ENCODE data around the gene SLC30A3. TPM values are rescaled to one million over a fixed set of nuclear protein-coding genes. Genes with fewer than 3 reads are reported as not detected.

Gene SLC30A3
- total RNA-seq, 3 donors from 2014 or later (not counting 1 experiment from before 2014, with no cell fraction given): not detected

DNA sequence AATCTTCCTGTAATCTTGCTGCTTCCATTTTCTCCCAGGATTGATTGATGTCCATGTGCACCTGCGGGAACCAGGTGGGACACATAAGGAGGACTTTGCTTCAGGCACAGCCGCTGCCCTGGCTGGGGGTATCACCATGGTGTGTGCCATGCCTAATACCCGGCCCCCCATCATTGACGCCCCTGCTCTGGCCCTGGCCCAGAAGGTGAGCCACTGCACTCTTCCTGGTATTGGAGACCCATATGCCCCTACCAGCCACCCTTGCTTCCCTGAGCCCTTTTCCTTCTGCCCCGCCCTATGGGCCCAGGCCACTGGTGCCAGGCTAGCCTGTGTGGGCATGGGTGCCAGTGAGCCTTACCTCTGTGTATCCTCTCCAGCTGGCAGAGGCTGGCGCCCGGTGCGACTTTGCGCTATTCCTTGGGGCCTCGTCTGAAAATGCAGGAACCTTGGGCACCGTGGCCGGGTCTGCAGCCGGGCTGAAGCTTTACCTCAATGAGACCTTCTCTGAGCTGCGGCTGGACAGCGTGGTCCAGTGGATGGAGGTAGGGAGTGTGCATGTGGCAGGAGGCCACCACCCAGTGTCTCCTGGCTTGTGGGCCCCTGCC lies 25.4 kb downstream of the SLC30A3 start:
- H3K27me3 Mint-ChIP-seq (ENCODE audit: low read depth in 2 of 2): no peaks in the 10 kb centered on the region
- no peak for TF ChIP-seq CTCF (IDR thresholded peaks at IDR 0.05)
- H3K9me3 ChIP-seq (ENCODE audit: control insufficient read depth, insufficient read depth, low read length): no peaks in the 10 kb centered on the region
- H3K4me3 ChIP-seq (ENCODE audit: low read length): no peak overlapping the region
- DNase-seq (no peak), ATAC-seq (no peak)
- H3K27me3 ChIP-seq (ENCODE audit: control insufficient read depth, insufficient read depth, low read length): no peaks in the 10 kb centered on the region
- H3K27ac ChIP-seq (ENCODE audit: low read length): no peak overlapping the region
- no peaks in the 10 kb centered on the region for H3K4me1 ChIP-seq (ENCODE audit: control insufficient read depth, insufficient read depth, low read length)
- no peak overlapping the region for H3K4me3 Mint-ChIP-seq
- WGBS (ENCODE audit: insufficient coverage): 96% methylated on average over 15 of the region's 15 CpGs
- peaks cover 8% of the 10 kb centered on the region for H3K36me3 Mint-ChIP-seq
- no peaks in the 10 kb centered on the region for H3K4me1 Mint-ChIP-seq
- no peak overlapping the region for H3K27ac Mint-ChIP-seq
- intact Hi-C loops (cut with micrococcal nuclease): no loop called here
- peaks cover 84% of the 10 kb centered on the region for H3K36me3 ChIP-seq (ENCODE audit: control insufficient read depth, insufficient read depth, low read length)
- no peaks in the 10 kb centered on the region for H3K9me3 Mint-ChIP-seq

- Histone ChIP-seq H3K36me3 (ENCODE audit: control insufficient read depth, insufficient read depth, low read length) (peaks cover 86% of the 10 kb centered on the region), H3K27me3 (ENCODE audit: control insufficient read depth, insufficient read depth, low read length) (no peaks in the 10 kb centered on the region), H3K4me1 (ENCODE audit: control insufficient read depth, insufficient read depth, low read length) (no peaks in the 10 kb centered on the region), H3K4me3 (ENCODE audit: low read length) (no peak overlapping the region), H3K9me3 (ENCODE audit: control insufficient read depth, insufficient read depth, low read length) (no peaks in the 10 kb centered on the region), H3K27ac (ENCODE audit: low read length) (no peak overlapping the region)
- H3K36me3 Mint-ChIP-seq: peaks cover 8% of the 10 kb centered on the region
- 98% methylated on average over 3 of the region's 3 CpGs for WGBS (ENCODE audit: insufficient coverage)
- intact Hi-C loops (cut with micrococcal nuclease): no loop called here
- H3K27me3 Mint-ChIP-seq (ENCODE audit: low read depth in 2 of 2): no peaks in the 10 kb centered on the region
- H3K4me1 Mint-ChIP-seq: no peaks in the 10 kb centered on the region
- TF ChIP-seq CTCF (IDR thresholded peaks at IDR 0.05): no peak
- H3K9me3 Mint-ChIP-seq: no peaks in the 10 kb centered on the region
- DNase-seq: no peak
- no peak overlapping the region for H3K27ac Mint-ChIP-seq
- H3K4me3 Mint-ChIP-seq: no peak overlapping the region
- no peak for ATAC-seq
Observed at GRCh38 chr2:27236626-27237025, 26.2 kb downstream of the SLC30A3 start.

- Mint-ChIP-seq H3K4me3 (no peak overlapping the region), H3K36me3 (peaks cover 8% of the 10 kb centered on the region), H3K4me1 (no peaks in the 10 kb centered on the region), H3K27me3 (ENCODE audit: low read depth in 2 of 2) (no peaks in the 10 kb centered on the region), H3K27ac (no peak overlapping the region), H3K9me3 (no peaks in the 10 kb centered on the region)
- TF ChIP-seq CTCF (IDR thresholded peaks at IDR 0.05): no peak
- H3K27ac ChIP-seq (ENCODE audit: low read length): no peak overlapping the region
- peaks cover 87% of the 10 kb centered on the region for H3K36me3 ChIP-seq (ENCODE audit: control insufficient read depth, insufficient read depth, low read length)
- H3K4me1 ChIP-seq (ENCODE audit: control insufficient read depth, insufficient read depth, low read length): no peaks in the 10 kb centered on the region
- DNase-seq: no peak
- H3K9me3 ChIP-seq (ENCODE audit: control insufficient read depth, insufficient read depth, low read length): no peaks in the 10 kb centered on the region
- no peaks in the 10 kb centered on the region for H3K27me3 ChIP-seq (ENCODE audit: control insufficient read depth, insufficient read depth, low read length)
- intact Hi-C loops (cut with micrococcal nuclease): no loop called here
- H3K4me3 ChIP-seq (ENCODE audit: low read length): no peak overlapping the region
- no peak for ATAC-seq
- whole genome bisulfite sequencing (ENCODE audit: insufficient coverage): 97% methylated on average over 12 of the region's 12 CpGs
Observed at GRCh38 chr2:27236136-27236535, 26.7 kb downstream of the SLC30A3 start.

DNA sequence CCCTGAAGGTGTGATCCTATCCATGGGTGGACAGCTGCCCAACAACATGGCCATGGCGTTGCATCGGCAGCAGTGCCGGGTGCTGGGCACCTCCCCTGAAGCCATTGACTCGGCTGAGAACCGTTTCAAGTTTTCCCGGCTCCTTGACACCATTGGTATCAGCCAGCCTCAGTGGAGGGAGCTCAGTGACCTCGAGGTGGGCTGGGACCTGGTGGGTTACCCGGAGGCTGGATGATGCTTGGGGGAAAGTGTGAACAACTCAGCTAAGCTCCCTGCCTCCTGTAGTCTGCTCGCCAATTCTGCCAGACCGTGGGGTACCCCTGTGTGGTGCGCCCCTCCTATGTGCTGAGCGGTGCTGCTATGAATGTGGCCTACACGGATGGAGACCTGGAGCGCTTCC lies 29.5 kb downstream of the SLC30A3 start:
- Mint-ChIP-seq H3K4me3 (no peak overlapping the region), H3K9me3 (no peaks in the 10 kb centered on the region), H3K27ac (peak overlapping the region in 1 of 2 donors; percentile 39), H3K27me3 (ENCODE audit: low read depth in 2 of 2) (no peaks in the 10 kb centered on the region), H3K36me3 (peaks cover 8% of the 10 kb centered on the region), H3K4me1 (no peaks in the 10 kb centered on the region)
- Histone ChIP-seq H3K4me1 (ENCODE audit: control insufficient read depth, insufficient read depth, low read length) (no peaks in the 10 kb centered on the region), H3K27ac (ENCODE audit: low read length) (no peak overlapping the region), H3K9me3 (ENCODE audit: control insufficient read depth, insufficient read depth, low read length) (no peaks in the 10 kb centered on the region), H3K36me3 (ENCODE audit: control insufficient read depth, insufficient read depth, low read length) (peaks cover 66% of the 10 kb centered on the region), H3K4me3 (ENCODE audit: low read length) (no peak overlapping the region), H3K27me3 (ENCODE audit: control insufficient read depth, insufficient read depth, low read length) (no peaks in the 10 kb centered on the region)
- intact Hi-C loops (cut with micrococcal nuclease): no loop called here
- TF ChIP-seq CTCF (IDR thresholded peaks at IDR 0.05): no peak
- DNase-seq (no peak), ATAC-seq (no peak)
- 97% methylated on average over 14 of the region's 14 CpGs for WGBS (ENCODE audit: insufficient coverage)
